Omental fat pad (tissue), 4 donors: ENCODE measurements around the gene MARCHF3. TPM values are rescaled to one million over a fixed set of nuclear protein-coding genes. Genes with fewer than 3 reads are reported as not detected.

ENCODE experiments used
- ATAC-seq: fragments of 150-250 bp; one replicate; pipeline ENCODE4 v1.9.1; 2016; ENCODE audit warnings: mild to moderate bottlenecking, moderate library complexity; ENCODE audit not compliant: low FRiP score
- DNase-seq: peaks from one replicate; pipeline ENCODE4 v3.0.0-alpha.2; 2019; ENCODE audit warnings: low spot score
- total RNA-seq, 4 donors: library from RNA; depleted of rRNA; stranded (reverse); fragments of >200 nt; gene quantifications; one replicate each; pipeline ENCODE4 v1.1.0, GENCODE V29; 2016
- TF ChIP-seq, protein P1 (sequence below), 3 donors: fragments of 450-650 bp; IDR thresholded peaks; one replicate each; pipeline ENCODE4 v1.5.1; 2016 to 2017; ENCODE audit warnings: antibody characterized with exemption in 3 of 3, mild to moderate bottlenecking in 3 of 3, moderate library complexity in 2 of 3

Gene MARCHF3
- total RNA-seq, 4 donors from 2014 or later = 7.4 to 72.7 (median 16.2) TPM

DNA sequence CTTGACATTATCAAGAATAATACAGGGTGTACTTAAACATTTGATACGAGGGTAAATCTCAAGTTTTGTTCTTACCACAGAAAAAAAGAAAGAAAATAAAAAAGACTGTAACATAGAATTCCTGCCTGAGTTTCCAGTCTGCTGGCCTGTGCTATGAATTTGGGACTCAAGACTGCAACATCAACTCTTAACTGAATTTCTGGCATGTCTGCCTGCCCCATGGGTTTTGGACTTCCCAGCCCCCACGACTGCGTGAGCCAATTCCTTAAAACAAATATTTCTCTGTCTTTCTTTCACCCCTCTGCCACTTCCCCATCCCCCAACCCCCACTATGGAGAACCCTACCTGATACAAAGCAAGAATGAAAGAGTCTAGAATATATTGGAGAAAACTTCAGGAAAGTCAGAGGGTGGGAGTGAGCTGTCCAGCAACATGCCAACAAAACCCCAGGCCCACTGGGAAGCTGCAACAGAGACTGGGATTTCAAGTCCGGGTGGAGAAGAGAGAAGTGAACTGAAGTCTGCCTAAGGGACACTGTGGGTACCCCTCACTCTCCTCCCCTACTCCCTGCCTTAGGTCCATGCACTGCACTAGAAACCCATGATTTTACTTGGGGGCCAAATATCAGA lies 43.0 kb downstream of the MARCHF3 start:
- TF ChIP-seq, protein P1, sequence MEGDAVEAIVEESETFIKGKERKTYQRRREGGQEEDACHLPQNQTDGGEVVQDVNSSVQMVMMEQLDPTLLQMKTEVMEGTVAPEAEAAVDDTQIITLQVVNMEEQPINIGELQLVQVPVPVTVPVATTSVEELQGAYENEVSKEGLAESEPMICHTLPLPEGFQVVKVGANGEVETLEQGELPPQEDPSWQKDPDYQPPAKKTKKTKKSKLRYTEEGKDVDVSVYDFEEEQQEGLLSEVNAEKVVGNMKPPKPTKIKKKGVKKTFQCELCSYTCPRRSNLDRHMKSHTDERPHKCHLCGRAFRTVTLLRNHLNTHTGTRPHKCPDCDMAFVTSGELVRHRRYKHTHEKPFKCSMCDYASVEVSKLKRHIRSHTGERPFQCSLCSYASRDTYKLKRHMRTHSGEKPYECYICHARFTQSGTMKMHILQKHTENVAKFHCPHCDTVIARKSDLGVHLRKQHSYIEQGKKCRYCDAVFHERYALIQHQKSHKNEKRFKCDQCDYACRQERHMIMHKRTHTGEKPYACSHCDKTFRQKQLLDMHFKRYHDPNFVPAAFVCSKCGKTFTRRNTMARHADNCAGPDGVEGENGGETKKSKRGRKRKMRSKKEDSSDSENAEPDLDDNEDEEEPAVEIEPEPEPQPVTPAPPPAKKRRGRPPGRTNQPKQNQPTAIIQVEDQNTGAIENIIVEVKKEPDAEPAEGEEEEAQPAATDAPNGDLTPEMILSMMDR (IDR thresholded peaks at IDR 0.05) = no peak
- no peak for ATAC-seq
- no peak for DNase-seq

DNA sequence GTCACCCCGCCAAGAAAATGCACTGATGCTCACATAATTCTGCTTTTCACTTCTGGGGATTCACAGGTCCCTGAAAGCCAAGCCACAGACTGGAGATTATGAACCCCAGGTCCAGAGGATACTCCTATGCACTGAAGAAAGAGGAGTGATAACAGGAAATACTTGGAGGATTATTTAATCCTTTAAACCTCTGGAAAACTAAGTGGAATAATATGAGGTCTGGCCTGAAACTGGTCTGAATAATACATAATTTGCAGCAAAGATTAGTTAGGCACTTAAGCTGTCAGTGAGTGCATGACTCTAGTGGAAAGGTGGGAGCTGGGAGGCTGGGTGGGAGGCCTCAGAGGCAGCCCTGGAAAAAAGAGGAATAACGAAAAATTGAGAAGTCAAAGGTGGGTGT lies 45.7 kb downstream of the MARCHF3 start:
- no peak for ATAC-seq
- DNase-seq = no peak
- TF ChIP-seq, protein P1 (IDR thresholded peaks at IDR 0.05) = no peak

DNA sequence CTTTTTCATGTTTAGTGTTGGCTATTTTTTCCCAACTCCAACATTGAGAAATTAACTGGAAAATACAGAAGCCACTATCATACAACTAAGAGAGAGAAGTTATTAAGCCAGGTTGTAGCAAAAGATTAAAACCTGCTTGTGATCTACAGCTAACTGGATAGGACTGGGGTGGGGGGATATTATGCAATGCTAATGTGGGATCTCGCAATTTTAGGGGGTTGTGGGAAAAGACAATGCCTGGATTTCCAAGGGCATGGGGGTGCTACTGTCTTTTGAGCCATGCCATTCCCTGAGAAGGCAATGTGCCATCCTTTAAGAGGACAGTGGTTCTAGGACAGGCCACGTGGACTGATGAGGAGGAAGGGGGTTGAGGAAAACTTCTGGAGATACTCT lies 46.5 kb downstream of the MARCHF3 start:
- ATAC-seq (no peak), DNase-seq (no peak)
- TF ChIP-seq, protein P1 (IDR thresholded peaks at IDR 0.05) = no peak

DNA sequence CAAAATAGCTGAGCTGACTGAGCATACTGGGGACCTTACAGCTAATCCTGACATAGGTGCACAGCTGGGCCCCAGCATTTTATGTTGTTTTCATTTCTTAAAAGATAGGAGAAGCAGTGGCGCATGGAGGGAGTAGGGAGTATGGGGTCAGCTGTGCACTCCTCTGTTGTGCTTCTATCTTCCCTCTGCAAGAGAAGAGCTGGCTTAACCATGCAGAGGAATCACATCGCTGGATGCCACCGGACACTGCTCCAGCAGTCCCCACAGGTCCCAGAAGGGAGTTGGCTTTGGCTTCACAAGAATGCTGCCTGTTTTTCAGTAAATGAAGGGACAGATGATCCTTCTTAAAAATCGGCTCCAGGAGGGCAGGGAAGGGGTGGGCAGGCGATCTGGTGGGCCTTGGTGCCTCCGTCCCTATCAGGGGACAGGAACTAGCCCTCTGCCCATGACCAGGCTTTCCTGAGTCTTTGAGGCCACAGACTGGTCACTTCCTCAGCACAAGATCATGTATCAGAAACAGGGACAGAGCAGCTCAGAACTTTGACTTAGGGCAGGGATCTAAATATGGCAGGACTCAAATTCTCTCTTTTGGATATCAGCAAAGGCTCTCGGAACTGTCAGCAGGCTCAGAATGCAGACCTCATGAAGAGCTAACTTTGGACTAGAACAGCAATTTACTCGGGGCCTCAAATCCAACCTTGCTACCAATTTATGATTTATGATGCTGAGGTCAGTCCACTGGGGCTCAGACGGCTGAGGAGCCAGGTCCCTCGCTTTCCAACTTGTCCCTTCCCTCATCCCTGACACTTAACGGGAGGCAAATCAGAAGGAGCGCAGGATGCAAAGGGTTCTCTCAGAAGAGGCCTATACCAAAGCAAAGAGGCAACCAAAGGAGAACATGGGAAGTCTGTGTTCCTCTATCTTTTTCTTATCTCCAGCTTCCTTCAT lies 47.2 kb downstream of the MARCHF3 start:
- DNase-seq (no peak), ATAC-seq (no peak)
- TF ChIP-seq, protein P1 (IDR thresholded peaks at IDR 0.05) = no peak

DNA sequence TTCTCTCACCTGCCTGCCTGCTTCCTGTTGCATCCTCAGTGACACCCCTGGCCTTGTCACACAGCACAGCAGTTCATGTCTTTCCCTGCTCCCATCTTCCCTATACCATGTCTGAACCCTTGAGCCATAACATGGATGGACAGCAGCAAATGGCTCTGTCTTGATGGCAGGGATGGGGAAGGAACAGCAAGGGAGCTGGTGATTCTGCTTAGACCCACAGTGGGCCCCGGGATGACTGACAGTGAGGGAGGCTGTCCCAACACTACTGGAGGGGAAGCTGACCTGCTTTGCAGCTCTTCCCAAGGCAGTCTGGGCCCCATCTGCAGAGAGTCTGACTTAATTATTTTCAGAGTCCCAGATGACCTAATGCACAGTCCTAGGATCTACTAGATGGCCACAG lies 48.2 kb downstream of the MARCHF3 start:
- TF ChIP-seq, protein P1 (IDR thresholded peaks at IDR 0.05) = no peak
- ATAC-seq = no peak
- DNase-seq = no peak

DNA sequence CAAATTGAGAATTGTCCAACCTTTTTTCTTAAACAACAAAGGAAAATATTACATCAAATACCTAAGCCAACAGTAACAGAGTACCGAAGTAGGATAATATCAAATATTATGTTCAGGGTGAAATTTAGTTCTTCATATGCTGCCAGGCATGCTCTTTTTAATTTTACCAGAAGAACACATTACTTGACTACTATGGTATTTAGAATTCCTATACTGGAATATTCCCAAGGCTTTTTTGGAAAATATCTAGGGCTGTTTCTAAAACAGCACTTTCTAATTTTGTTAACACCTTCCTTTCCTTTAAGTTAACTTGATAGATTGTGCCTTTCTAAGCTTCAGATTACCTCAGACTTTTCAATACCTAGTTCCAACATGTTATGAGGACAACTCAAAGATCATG lies 48.7 kb downstream of the MARCHF3 start:
- DNase-seq (no peak), ATAC-seq (no peak)
- TF ChIP-seq, protein P1 (IDR thresholded peaks at IDR 0.05) = no peak
